Smooth muscle cell (in vitro differentiated cells): ENCODE data around the gene EFCAB8. TPM values are rescaled to one million over a fixed set of nuclear protein-coding genes. Genes with fewer than 3 reads are reported as not detected.

Experiments used
- DNase-seq: peaks from one replicate; lab custom pipeline; 2025; ENCODE audit not compliant: unreplicated experiment; lab: John Stamatoyannopoulos, UW
- H2AFZ ChIP-seq: fragments of 200-600 bp; sonication (generic); 2 replicates; pipeline ENCODE4 v1.6.0; 2016; ENCODE audit warnings: antibody characterized with exemption, low read depth, mild to moderate bottlenecking
- H3F3A ChIP-seq: fragments of 200-600 bp; sonication (generic); 2 replicates; pipeline ENCODE4 v1.6.0; 2017; ENCODE audit warnings: antibody characterized with exemption, low read depth
- H3K27ac ChIP-seq: fragments of 200-600 bp; sonication (generic); 2 replicates; pipeline ENCODE4 v1.5.1; 2016; ENCODE audit warnings: low read depth, mild to moderate bottlenecking
- H3K27me3 ChIP-seq: fragments of 200-600 bp; sonication (generic); 2 replicates; pipeline ENCODE4 v1.6.1; 2016; ENCODE audit warnings: low read depth, mild to moderate bottlenecking
- H3K36me3 ChIP-seq: fragments of 200-600 bp; sonication (generic); 2 replicates; pipeline ENCODE4 v1.5.1; 2016; ENCODE audit warnings: low read depth
- H3K4me1 ChIP-seq: fragments of 200-600 bp; sonication (generic); 2 replicates; pipeline ENCODE4 v1.5.1; 2016; ENCODE audit warnings: low read depth
- H3K4me2 ChIP-seq: fragments of 200-600 bp; sonication (generic); 2 replicates; pipeline ENCODE4 v1.6.0; 2016; ENCODE audit warnings: mild to moderate bottlenecking
- H3K4me3 ChIP-seq: fragments of 200-600 bp; sonication (generic); 2 replicates; pipeline ENCODE4 v1.5.1; 2016; ENCODE audit warnings: mild to moderate bottlenecking
- H3K79me2 ChIP-seq: fragments of 200-600 bp; sonication (generic); 2 replicates; pipeline ENCODE4 v1.6.0; 2016; ENCODE audit warnings: low read depth, mild to moderate bottlenecking
- H3K9ac ChIP-seq: fragments of 200-600 bp; sonication (generic); 2 replicates; pipeline ENCODE4 v1.6.0; 2016; ENCODE audit warnings: low read depth
- H3K9me3 ChIP-seq: fragments of 200-600 bp; sonication (generic); replicated peaks from 2 replicates; pipeline ENCODE4 v1.5.1; 2016; ENCODE audit warnings: low read depth
- H4K20me1 ChIP-seq: fragments of 200-600 bp; sonication (generic); 2 replicates; pipeline ENCODE4 v1.6.0; 2016; ENCODE audit warnings: low read depth
- WGBS: methylation state at CpG from one replicate; pipeline ENCODE4 v1.1.7; 2016; ENCODE audit warnings: low lambda C conversion rate; 5-methylcytosine and 5-hydroxymethylcytosine counted together
- polyA plus RNA-seq: library from polyadenylated mRNA; unstranded; fragments of >200 nt; fragmentation: Nextera tagmentation; extraction: Ambion mirVana; gene quantifications from 2 replicates; pipeline ENCODE4 v1.2.1, GENCODE V29; 2016
- total RNA-seq: library from RNA; depleted of rRNA; stranded (reverse); fragments of >200 nt; gene quantifications from 2 replicates; pipeline ENCODE4 v1.2.3, GENCODE V29; 2014
- TF ChIP-seq, protein P1 (sequence below): fragments of 200-600 bp; sonication (generic); IDR thresholded peaks from 2 replicates; pipeline ENCODE4 v1.5.1; 2017; ENCODE audit warnings: borderline replicate concordance, mild to moderate bottlenecking, antibody characterized with exemption; ENCODE audit not compliant: insufficient read depth, poor library complexity, severe bottlenecking

The EFCAB8 gene
- total and polyA plus RNA-seq, 2 experiments from 2014 or later, result 0.25 to 1.7 TPM

DNA sequence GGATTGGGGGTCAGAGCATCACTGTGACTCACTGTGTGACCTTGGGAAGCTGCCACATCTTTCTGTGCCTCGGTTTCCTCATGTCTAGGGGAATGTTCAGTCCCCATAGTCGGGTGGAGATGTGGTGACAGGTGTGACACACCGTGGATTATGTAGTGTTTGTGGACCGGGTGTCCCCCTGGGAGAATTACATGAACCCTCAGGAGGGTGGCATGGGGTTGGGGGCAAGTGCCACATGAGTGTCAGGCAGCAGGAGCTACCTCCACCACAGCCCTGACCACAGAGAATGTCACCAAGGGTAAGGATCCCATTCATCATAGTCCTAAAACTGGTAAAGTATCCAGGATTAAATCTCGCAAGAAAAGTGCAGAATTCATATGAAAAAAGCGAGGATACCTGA lies 122.3 kb downstream of the EFCAB8 start:
- Histone ChIP-seq H4K20me1 (no peaks in the 10 kb centered on the region), H3K9ac (no peak overlapping the region), H3K27me3 (no peaks in the 10 kb centered on the region), H3F3A (no peaks in the 10 kb centered on the region), H3K79me2 (no peaks in the 10 kb centered on the region), H3K4me1 (peaks cover 5% of the 10 kb centered on the region), H3K36me3 (no peaks in the 10 kb centered on the region), H3K9me3 (no peaks in the 10 kb centered on the region), H2AFZ (no peak overlapping the region), H3K27ac (no peak overlapping the region), H3K4me3 (no peak overlapping the region), H3K4me2 (no peak overlapping the region)
- DNase-seq, result no peak
- TF ChIP-seq, protein P1, sequence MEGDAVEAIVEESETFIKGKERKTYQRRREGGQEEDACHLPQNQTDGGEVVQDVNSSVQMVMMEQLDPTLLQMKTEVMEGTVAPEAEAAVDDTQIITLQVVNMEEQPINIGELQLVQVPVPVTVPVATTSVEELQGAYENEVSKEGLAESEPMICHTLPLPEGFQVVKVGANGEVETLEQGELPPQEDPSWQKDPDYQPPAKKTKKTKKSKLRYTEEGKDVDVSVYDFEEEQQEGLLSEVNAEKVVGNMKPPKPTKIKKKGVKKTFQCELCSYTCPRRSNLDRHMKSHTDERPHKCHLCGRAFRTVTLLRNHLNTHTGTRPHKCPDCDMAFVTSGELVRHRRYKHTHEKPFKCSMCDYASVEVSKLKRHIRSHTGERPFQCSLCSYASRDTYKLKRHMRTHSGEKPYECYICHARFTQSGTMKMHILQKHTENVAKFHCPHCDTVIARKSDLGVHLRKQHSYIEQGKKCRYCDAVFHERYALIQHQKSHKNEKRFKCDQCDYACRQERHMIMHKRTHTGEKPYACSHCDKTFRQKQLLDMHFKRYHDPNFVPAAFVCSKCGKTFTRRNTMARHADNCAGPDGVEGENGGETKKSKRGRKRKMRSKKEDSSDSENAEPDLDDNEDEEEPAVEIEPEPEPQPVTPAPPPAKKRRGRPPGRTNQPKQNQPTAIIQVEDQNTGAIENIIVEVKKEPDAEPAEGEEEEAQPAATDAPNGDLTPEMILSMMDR, result no peak
- 91% methylated on average over 6 of the region's 6 CpGs for WGBS

GRCh38 chr20:32982617-32983458 lies 124.1 kb downstream of the EFCAB8 start:
- no peak for DNase-seq
- Histone ChIP-seq H3K27ac (no peak overlapping the region), H2AFZ (no peak overlapping the region), H3K27me3 (no peaks in the 10 kb centered on the region), H3K36me3 (no peaks in the 10 kb centered on the region), H4K20me1 (no peaks in the 10 kb centered on the region), H3K4me1 (peaks cover 5% of the 10 kb centered on the region), H3K4me3 (no peak overlapping the region), H3K79me2 (no peaks in the 10 kb centered on the region), H3K9me3 (no peaks in the 10 kb centered on the region), H3F3A (no peaks in the 10 kb centered on the region), H3K4me2 (no peak overlapping the region), H3K9ac (no peak overlapping the region)
- TF ChIP-seq, protein P1, result no peak
- WGBS, result 89% methylated on average over 10 of the region's 10 CpGs

DNA sequence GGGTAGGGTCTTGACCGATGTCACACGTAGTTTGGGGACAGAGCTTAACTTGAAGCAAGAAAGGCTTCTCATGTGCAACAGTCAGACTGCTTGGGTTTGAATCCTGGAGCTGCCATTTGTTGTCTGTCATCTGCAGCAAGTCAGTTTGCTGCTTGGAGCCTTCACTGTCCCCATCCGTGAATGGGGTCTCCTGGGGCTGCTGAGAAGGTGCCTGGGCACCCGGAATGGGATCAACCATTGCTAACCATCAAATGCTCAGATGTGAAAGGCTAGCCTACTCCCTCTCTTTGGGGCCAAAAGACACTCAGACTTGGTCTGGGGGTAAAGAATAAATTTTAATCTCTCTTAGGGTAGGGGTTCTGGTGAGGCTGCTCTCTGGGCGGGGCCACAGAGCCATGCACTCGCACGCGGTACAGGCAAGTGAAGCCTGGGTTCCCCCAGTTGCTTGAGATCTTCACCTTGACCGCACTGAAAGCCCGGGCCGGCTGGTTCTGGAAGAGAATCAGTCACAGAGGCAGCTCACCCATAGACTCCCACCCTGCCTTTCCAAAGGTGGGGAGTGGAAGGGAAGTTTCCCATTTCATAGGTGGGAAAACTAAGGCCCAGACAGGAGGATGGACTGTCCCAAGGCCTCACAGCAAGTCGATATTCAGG lies 124.9 kb downstream of the EFCAB8 start:
- H3K27me3 ChIP-seq, result no peaks in the 10 kb centered on the region
- TF ChIP-seq, protein P1, result no peak
- WGBS, result 89% methylated on average over 12 of the region's 12 CpGs

More for the DNA sequence above, 124.9 kb downstream of the EFCAB8 start:
- Histone ChIP-seq H3K9me3 (no peaks in the 10 kb centered on the region), H3K4me2 (no peak overlapping the region), H2AFZ (no peak overlapping the region), H3K27ac (no peak overlapping the region), H3K4me3 (no peak overlapping the region), H3F3A (no peaks in the 10 kb centered on the region), H3K36me3 (no peaks in the 10 kb centered on the region), H3K4me1 (peaks cover 5% of the 10 kb centered on the region), H4K20me1 (no peaks in the 10 kb centered on the region), H3K79me2 (no peaks in the 10 kb centered on the region), H3K9ac (no peak overlapping the region)
- DNase-seq, result no peak
